Skin of body (tissue), 2 donors: ENCODE results near the gene FAM47A. TPM values are rescaled to one million over a fixed set of nuclear protein-coding genes. Genes with fewer than 3 reads are reported as not detected.

Experiments
- DNase-seq: peaks from one replicate; lab custom pipeline; 2025; lab: John Stamatoyannopoulos, UW
- total RNA-seq: library from RNA; depleted of rRNA; stranded (reverse); fragments of >200 nt; gene quantifications from one replicate; pipeline ENCODE4 v1.2.3, GENCODE V29; 2014

The FAM47A gene
- total RNA-seq, result not detected

DNA sequence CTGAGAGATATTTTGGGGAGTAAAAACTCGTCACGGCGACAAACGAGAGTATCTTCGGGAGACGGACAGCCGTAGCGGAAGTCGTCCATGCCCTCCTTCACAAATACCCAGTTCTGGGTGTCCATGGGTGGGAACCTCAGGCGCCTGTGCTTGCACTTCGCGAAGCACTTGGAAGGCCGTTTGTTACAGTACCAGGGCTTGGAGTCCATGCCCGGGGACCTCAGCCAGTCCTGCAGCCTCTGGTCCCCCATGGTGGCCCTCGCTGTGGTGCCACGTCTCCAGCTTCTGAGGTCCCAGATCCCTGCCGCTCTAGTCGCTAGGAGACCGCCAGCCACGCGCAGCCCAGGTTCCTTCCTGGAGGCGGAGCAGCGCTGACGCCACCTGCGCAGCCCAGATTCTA lies at the start of gene FAM47A:
FAM47A (minus strand) TSS at position 287 of the 400 bp plus-strand sequence; CDS start at position 251, 36 bp downstream.
- DNase-seq, result no peak

DNA sequence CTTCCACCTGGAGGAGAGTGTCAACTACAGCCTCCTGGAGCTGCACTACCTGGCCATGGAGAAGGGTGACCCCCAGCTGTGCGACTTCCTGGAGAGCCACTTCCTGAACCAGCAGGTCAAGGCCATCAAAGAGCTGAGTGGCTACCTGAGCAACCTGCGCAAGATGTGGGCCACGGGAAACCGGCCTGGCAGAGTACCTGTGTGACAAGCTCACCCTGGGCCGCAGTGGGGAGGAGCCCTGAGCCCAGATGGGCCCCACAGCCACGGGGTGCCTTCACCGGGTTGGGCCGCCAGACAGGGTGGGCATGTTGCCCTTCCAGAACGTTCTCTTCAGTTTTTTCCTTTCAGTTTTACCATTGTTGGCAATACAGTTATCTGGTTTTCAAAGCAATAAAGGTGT lies 15.2 kb upstream of the FAM47A start:
- DNase-seq, result no peak

DNA sequence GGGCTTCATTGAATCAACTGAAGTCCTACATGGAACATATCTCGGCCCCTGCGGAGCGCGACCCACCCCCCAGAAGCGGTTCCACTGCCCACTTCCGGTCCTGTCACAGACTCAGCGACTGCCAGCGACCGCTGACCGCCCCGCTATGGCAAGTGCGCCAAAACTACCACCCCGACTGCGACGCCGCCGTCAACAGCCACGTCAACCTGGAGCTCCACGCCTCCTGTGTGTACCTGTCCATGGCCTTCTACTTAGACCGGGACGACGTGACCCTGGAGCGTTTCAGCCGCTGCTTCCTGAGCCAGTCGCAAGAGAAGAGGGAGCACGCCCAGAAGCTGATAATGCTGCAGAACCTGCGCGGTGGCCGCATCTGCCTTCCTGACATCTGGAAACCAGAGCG lies 14.8 kb upstream of the FAM47A start:
- DNase-seq, result no peak

DNA sequence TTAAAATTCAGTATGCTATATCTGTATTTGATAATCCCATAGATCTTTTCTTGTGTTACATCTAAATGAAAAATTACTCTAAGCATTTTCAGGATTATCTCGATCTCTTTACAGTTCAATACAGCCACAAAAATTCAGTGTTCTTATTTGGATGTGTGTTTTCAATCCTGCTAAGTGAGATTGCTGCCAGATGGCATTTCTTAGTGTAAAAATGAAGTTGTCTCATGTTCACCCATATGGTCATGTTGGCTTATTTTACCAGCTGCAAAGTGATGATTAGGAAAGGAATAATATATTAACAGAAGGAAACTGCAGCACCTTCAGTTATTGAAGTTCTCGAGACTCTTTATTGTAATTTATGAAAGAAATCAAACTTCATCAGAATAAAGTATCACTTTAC lies 12.1 kb upstream of the FAM47A start:
- no peak for DNase-seq

DNA sequence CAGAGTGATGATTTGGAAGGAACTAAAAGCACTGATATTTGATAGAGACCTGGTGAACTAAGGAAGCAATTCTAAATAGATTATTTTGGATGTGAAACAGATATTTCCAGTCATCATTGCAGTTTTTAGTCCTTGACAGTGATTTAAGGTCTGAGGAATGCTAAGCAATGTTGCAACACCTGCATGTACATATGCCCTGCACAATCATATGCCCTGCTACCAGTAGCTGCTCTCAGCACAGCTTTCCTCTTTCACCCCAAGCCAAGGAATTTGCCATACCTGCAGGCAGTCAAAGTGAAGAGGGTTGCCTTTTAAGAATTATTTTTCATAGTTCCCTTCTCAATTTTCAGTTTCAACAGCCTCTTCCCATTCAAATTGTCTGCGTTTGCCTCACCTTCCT lies 8.7 kb upstream of the FAM47A start:
- no peak for DNase-seq

DNA sequence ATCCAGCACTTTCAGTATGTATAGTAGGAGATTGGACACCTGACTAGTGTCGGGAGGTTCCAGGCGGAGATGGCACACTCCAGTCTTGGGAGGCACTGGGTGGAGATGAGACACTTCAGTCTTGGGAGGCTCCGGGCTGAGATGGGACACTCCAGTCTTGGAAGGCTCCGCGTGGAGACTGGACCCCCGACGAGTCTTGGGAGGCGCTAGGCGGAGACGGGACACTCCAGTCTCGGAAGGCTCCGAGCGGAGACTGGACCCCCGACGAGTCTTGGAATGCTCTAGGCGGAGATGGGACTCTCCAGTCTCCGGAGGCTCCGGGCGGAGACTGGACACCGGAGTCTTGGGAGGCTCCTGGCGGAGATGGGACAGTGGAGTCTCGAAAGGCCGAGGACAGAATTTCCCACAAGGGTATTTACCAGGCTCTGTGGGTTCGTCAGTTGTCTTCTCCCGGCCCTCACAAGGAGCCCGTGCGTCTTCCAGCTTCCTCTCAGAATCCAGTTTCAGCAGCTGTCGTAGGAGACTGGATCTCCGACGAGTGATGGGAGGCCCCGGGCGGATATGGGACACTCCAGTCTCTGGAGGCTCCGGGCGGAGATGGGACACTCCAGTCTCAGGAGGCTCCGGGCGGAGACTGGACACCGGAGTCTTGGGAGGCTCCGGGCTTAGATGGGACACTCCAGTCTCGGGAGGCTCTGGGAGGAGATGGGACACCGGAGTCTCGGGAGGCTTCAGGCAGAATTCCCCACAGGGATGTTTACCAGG lies 952 bp downstream of the FAM47A start:
- DNase-seq, result no peak

DNA sequence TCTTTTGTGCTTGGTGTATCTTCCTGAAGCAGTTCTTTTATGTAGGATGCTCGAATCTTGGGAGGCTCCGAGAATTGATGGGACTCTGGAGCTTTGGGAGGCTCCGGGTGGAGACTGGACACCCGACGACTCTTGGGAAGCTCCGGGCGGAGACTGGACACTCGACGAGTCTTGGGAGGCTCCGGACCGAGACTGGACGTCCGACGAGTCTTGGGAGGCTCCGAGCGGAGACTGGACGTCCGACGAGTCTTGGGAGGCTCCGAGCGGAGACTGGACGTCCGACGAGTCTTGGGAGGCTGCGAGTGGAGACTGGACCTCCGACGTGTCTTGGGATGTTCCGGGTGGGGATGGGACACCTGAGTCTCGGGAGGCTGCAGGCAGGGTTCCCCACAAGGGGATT lies 1.6 kb downstream of the FAM47A start:
- DNase-seq, result no peak

DNA sequence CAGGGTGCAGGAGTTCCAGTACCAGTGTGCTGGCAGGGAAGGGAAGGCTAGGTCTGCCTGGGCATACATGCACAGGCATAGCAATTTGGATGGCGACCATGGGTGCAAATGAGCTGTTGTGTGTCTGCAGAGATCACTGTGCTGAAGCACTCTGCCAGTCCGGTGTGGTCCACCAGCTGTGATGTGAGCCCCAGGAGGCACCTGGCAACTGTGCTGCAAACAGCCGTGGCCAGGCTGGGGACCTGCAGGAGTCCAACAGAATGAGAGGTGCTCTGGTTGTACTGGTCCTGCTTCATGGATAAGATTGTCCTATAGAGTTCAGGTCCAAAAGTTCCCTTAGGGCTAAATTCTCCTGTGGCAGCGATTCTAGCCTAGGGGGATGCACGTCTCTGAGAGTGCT lies 6.1 kb downstream of the FAM47A start:
- no peak for DNase-seq

DNA sequence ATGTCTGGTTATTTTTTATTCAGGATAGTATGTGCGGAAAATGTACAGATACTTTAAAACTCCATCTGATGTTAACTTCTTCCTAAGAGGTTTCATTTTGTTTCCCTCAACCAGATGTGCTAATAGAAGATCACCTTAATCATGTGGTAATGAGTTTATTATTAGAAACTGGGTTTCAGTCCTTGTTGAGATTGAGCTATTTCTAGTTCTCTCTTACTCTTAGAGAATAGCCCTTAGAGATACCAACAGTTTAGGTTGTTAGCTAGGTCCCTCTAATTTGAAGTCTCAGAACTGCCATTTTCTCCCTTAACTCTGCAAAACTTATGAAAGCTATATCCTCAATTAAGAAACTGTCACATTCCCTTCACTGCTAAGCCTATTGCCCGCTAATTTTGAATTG lies 13.0 kb downstream of the FAM47A start:
- DNase-seq, result no peak

DNA sequence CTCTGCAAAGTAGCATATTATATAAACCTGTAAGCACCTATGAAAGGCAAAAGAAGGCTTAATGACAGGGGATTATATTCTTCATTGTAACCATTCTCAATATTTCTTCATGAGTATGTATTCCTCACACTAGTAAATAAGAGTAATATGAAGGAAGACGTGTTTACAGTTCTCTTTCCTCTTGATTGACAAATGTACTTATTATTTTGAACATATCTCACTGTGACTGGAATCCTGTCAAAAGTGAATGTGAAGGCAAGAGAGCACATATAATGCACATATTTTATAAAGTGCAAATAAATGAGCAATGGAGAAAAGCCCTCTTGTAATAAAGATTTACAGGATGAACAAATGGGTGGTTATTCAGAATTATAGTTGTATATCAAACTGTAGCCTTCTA lies 19.7 kb downstream of the FAM47A start:
- DNase-seq, result no peak
